ENCODE results near the gene TSC22D3. TPM values are rescaled to one million over a fixed set of nuclear protein-coding genes. Genes with fewer than 3 reads are reported as not detected.

The TSC22D3 gene
- total RNA-seq, 2 experiments from 2014 or later: 23.3 to 25.9 TPM

- DNase-seq (peak; percentile 60), ATAC-seq (peak; percentile 81)
- POLR2A ChIA-PET: interaction anchor here (0.5 to 8.3 kb wide), 2 partner anchors 35 to 45 kb away, joined by 3 to 144 read pairs; no protein-coding TSS in a partner anchor
- Mint-ChIP-seq H3K27me3 (no peaks in the 10 kb centered on the region), H3K27ac (peak overlapping the region; percentile 99), H3K36me3 (ENCODE audit: low read depth) (peaks cover 21% of the 10 kb centered on the region), H3K9me3 (ENCODE audit: low read depth) (no peaks in the 10 kb centered on the region), H3K4me1 (peaks cover 53% of the 10 kb centered on the region), H3K4me3 (peak overlapping the region; percentile 34)
- CTCF ChIA-PET: interaction anchor here (11.6 kb wide), 1 partner anchor 35 kb away, joined by 191 read pairs; no protein-coding TSS in a partner anchor
- intact Hi-C loops (cut with DNase I, micrococcal nuclease): loop anchor here (1.0 kb wide), 2 partner anchors 31 to 37 kb away; no protein-coding TSS in a partner anchor
These were observed 64.8 kb downstream of the TSC22D3 start for GRCh38 chrX:107710617-107711391.

- H3K27ac Mint-ChIP-seq: no peak overlapping the region
- POLR2A ChIA-PET: interaction anchor here (1.1 kb wide), 1 partner anchor 32 kb away, joined by 10 read pairs; no protein-coding TSS in a partner anchor
- H3K27me3 Mint-ChIP-seq: no peaks in the 10 kb centered on the region
- no peaks in the 10 kb centered on the region for H3K9me3 Mint-ChIP-seq (ENCODE audit: low read depth)
- intact Hi-C loops (cut with DNase I, micrococcal nuclease): no loop called here
- H3K36me3 Mint-ChIP-seq (ENCODE audit: low read depth): peaks cover 6% of the 10 kb centered on the region
- peaks cover 45% of the 10 kb centered on the region for H3K4me1 Mint-ChIP-seq
- CTCF ChIA-PET: interaction anchor here (0.7 to 11.6 kb wide), 3 partner anchors 10 to 49 kb away, joined by 3 to 191 read pairs (median 5); no protein-coding TSS in a partner anchor
- ATAC-seq (no peak), DNase-seq (no peak)
- H3K4me3 Mint-ChIP-seq: no peak overlapping the region
These were observed 66.3 kb downstream of the TSC22D3 start for GRCh38 chrX:107709266-107709806.

- DNase-seq: no peak
- ChIA-PET POLR2A (interaction anchor here (1.1 kb wide), 1 partner anchor 31 kb away, joined by 10 read pairs; no protein-coding TSS in a partner anchor), CTCF (interaction anchor here (0.7 to 11.6 kb wide), 3 partner anchors 9 to 70 kb away, joined by 3 to 191 read pairs (median 5); no protein-coding TSS in a partner anchor)
- Mint-ChIP-seq H3K27ac (no peak overlapping the region), H3K27me3 (no peaks in the 10 kb centered on the region), H3K36me3 (ENCODE audit: low read depth) (peaks cover 1% of the 10 kb centered on the region), H3K4me3 (no peak overlapping the region), H3K9me3 (ENCODE audit: low read depth) (no peaks in the 10 kb centered on the region), H3K4me1 (peaks cover 44% of the 10 kb centered on the region)
- intact Hi-C loops (cut with DNase I, micrococcal nuclease): no loop called here
- ATAC-seq: no peak
These were observed 66.8 kb downstream of the TSC22D3 start for GRCh38 chrX:107708762-107709161.

GRCh38 chrX:107707866-107708265, 67.7 kb downstream of the TSC22D3 start:
- ATAC-seq (no peak), DNase-seq (no peak)
- no peak overlapping the region for H3K4me3 Mint-ChIP-seq
- no peaks in the 10 kb centered on the region for H3K36me3 Mint-ChIP-seq (ENCODE audit: low read depth)
- H3K4me1 Mint-ChIP-seq: peaks cover 38% of the 10 kb centered on the region
- POLR2A ChIA-PET: interaction anchor here (0.6 kb wide), 1 partner anchor 41 kb away, joined by 7 read pairs; no protein-coding TSS in a partner anchor
- H3K27me3 Mint-ChIP-seq: no peaks in the 10 kb centered on the region
- no peak overlapping the region for H3K27ac Mint-ChIP-seq
- CTCF ChIA-PET: interaction anchor here (0.7 to 1.1 kb wide), 3 partner anchors 30 to 71 kb away, joined by 3 to 4 read pairs (median 3); no protein-coding TSS in a partner anchor
- intact Hi-C loops (cut with DNase I, micrococcal nuclease): no loop called here
- H3K9me3 Mint-ChIP-seq (ENCODE audit: low read depth): no peaks in the 10 kb centered on the region

GRCh38 chrX:107706309-107706708, 69.3 kb downstream of the TSC22D3 start:
- intact Hi-C loops (cut with DNase I, micrococcal nuclease): no loop called here
- ChIA-PET CTCF (no interaction called here), POLR2A (interaction anchor here (1.9 kb wide), 1 partner anchor 28 kb away, joined by 4 read pairs; no protein-coding TSS in a partner anchor)
- H3K4me3 Mint-ChIP-seq: no peak overlapping the region
- no peaks in the 10 kb centered on the region for H3K36me3 Mint-ChIP-seq (ENCODE audit: low read depth)
- H3K9me3 Mint-ChIP-seq (ENCODE audit: low read depth): no peaks in the 10 kb centered on the region
- H3K27me3 Mint-ChIP-seq: no peaks in the 10 kb centered on the region
- peaks cover 27% of the 10 kb centered on the region for H3K4me1 Mint-ChIP-seq
- DNase-seq: no peak
- ATAC-seq: no peak
- H3K27ac Mint-ChIP-seq: no peak overlapping the region

GRCh38 chrX:107704587-107704986, 71.0 kb downstream of the TSC22D3 start:
- CTCF ChIA-PET: interaction anchor here (0.7 kb wide), 1 partner anchor 14 kb away, joined by 3 read pairs; no protein-coding TSS in a partner anchor
- peaks cover 27% of the 10 kb centered on the region for H3K4me1 Mint-ChIP-seq
- no peak overlapping the region for H3K27ac Mint-ChIP-seq
- POLR2A ChIA-PET: interaction anchor here (0.5 kb wide), 1 partner anchor 73 kb away, joined by 5 read pairs; no protein-coding TSS in a partner anchor
- H3K9me3 Mint-ChIP-seq (ENCODE audit: low read depth): no peaks in the 10 kb centered on the region
- no peaks in the 10 kb centered on the region for H3K36me3 Mint-ChIP-seq (ENCODE audit: low read depth)
- intact Hi-C loops (cut with DNase I, micrococcal nuclease): no loop called here
- no peak overlapping the region for H3K4me3 Mint-ChIP-seq
- no peak for DNase-seq
- ATAC-seq: no peak
- H3K27me3 Mint-ChIP-seq: no peaks in the 10 kb centered on the region

GRCh38 chrX:107704181-107704580, 71.4 kb downstream of the TSC22D3 start:
- no peaks in the 10 kb centered on the region for H3K9me3 Mint-ChIP-seq (ENCODE audit: low read depth)
- H3K4me3 Mint-ChIP-seq: no peak overlapping the region
- DNase-seq (no peak), ATAC-seq (no peak)
- no peaks in the 10 kb centered on the region for H3K36me3 Mint-ChIP-seq (ENCODE audit: low read depth)
- no peaks in the 10 kb centered on the region for H3K27me3 Mint-ChIP-seq
- CTCF ChIA-PET: interaction anchor here (0.7 kb wide), 1 partner anchor 15 kb away, joined by 3 read pairs; no protein-coding TSS in a partner anchor
- H3K4me1 Mint-ChIP-seq: peaks cover 27% of the 10 kb centered on the region
- intact Hi-C loops (cut with DNase I, micrococcal nuclease): no loop called here
- no peak overlapping the region for H3K27ac Mint-ChIP-seq
- POLR2A ChIA-PET: no interaction called here

GRCh38 chrX:107701493-107702121, 74.0 kb downstream of the TSC22D3 start:
- peaks cover 22% of the 10 kb centered on the region for H3K4me1 Mint-ChIP-seq
- POLR2A ChIA-PET: no interaction called here
- H3K4me3 Mint-ChIP-seq: no peak overlapping the region
- no peaks in the 10 kb centered on the region for H3K36me3 Mint-ChIP-seq (ENCODE audit: low read depth)
- no peaks in the 10 kb centered on the region for H3K27me3 Mint-ChIP-seq
- H3K27ac Mint-ChIP-seq: no peak overlapping the region
- no peaks in the 10 kb centered on the region for H3K9me3 Mint-ChIP-seq (ENCODE audit: low read depth)
- ATAC-seq (no peak), DNase-seq (no peak)
- intact Hi-C loops (cut with DNase I, micrococcal nuclease): no loop called here
- CTCF ChIA-PET: interaction anchor here (1.0 to 1.2 kb wide), 3 partner anchors 11 to 25 kb away, joined by 3 read pairs; no protein-coding TSS in a partner anchor

GRCh38 chrX:107700790-107701189, 74.8 kb downstream of the TSC22D3 start:
- no peak overlapping the region for H3K4me3 Mint-ChIP-seq

GRCh38 chrX:107700317-107700774, 75.2 kb downstream of the TSC22D3 start:
- CTCF ChIA-PET: no interaction called here
- POLR2A ChIA-PET: no interaction called here
- Mint-ChIP-seq H3K27ac (no peak overlapping the region), H3K4me1 (peaks cover 17% of the 10 kb centered on the region), H3K4me3 (no peak overlapping the region), H3K9me3 (ENCODE audit: low read depth) (no peaks in the 10 kb centered on the region), H3K36me3 (ENCODE audit: low read depth) (no peaks in the 10 kb centered on the region), H3K27me3 (no peaks in the 10 kb centered on the region)
- ATAC-seq (no peak), DNase-seq (no peak)
- intact Hi-C loops (cut with DNase I, micrococcal nuclease): no loop called here

More at GRCh38 chrX:107700790-107701189, 74.8 kb downstream of the TSC22D3 start:
- H3K27ac Mint-ChIP-seq: no peak overlapping the region
- H3K36me3 Mint-ChIP-seq (ENCODE audit: low read depth): no peaks in the 10 kb centered on the region
- no peak for ATAC-seq
- intact Hi-C loops (cut with DNase I, micrococcal nuclease): no loop called here
- CTCF ChIA-PET: no interaction called here
- H3K9me3 Mint-ChIP-seq (ENCODE audit: low read depth): no peaks in the 10 kb centered on the region
- peaks cover 17% of the 10 kb centered on the region for H3K4me1 Mint-ChIP-seq
- POLR2A ChIA-PET: no interaction called here
- H3K27me3 Mint-ChIP-seq: no peaks in the 10 kb centered on the region
- DNase-seq: no peak

GRCh38 chrX:107699616-107700015, 76.0 kb downstream of the TSC22D3 start:
- Mint-ChIP-seq H3K27ac (no peak overlapping the region), H3K9me3 (ENCODE audit: low read depth) (no peaks in the 10 kb centered on the region), H3K4me3 (no peak overlapping the region), H3K36me3 (ENCODE audit: low read depth) (no peaks in the 10 kb centered on the region), H3K4me1 (peaks cover 17% of the 10 kb centered on the region), H3K27me3 (no peaks in the 10 kb centered on the region)
- intact Hi-C loops (cut with DNase I, micrococcal nuclease): no loop called here
- DNase-seq (no peak), ATAC-seq (no peak)
- ChIA-PET POLR2A (no interaction called here), CTCF (interaction anchor here (1.3 kb wide), 1 partner anchor 10 kb away, joined by 5 read pairs; no protein-coding TSS in a partner anchor)
